ENCODE measurements around the gene MARK2. TPM values are rescaled to one million over a fixed set of nuclear protein-coding genes. Genes with fewer than 3 reads are reported as not detected.

Gene MARK2
- total RNA-seq, 1 experiment from 2014 or later: 22.1 TPM

GRCh38 chr11:63834535-63835157 lies 4.3 kb upstream of the MARK2 start:
- Histone ChIP-seq H3K27me3 (ENCODE audit: low read length) (no peaks in the 10 kb centered on the region), H3K79me2 (ENCODE audit: low read length) (peaks cover 4% of the 10 kb centered on the region), H4K20me1 (ENCODE audit: insufficient read depth, low read depth, low read length) (0 out of 2 replicates have a peak, but pooled peaks cover 2% of the 10 kb centered on the region), H3K4me3 (ENCODE audit: low read length) (no peak overlapping the region), H3K4me1 (ENCODE audit: low read length) (peaks cover 21% of the 10 kb centered on the region), H2AFZ (ENCODE audit: low read length) (no peak overlapping the region), H3K27ac (ENCODE audit: low read length) (no peak overlapping the region), H3K36me3 (ENCODE audit: insufficient read depth, low read length) (no peaks in the 10 kb centered on the region), H3K9me3 (ENCODE audit: low read length) (no peaks in the 10 kb centered on the region), H3K9me2 (replicated peaks; ENCODE audit: insufficient read depth, low read length) (no peaks in the 10 kb centered on the region), H3K9ac (ENCODE audit: low read length) (no peak overlapping the region), H3K4me2 (ENCODE audit: low read depth, low read length, poor library complexity, severe bottlenecking) (no peak overlapping the region)
- DNase-seq: no peak

- Histone ChIP-seq H3K9me2 (replicated peaks; ENCODE audit: insufficient read depth, low read length) (no peaks in the 10 kb centered on the region), H3K4me1 (ENCODE audit: low read length) (peaks cover 21% of the 10 kb centered on the region), H3K79me2 (ENCODE audit: low read length) (peaks cover 10% of the 10 kb centered on the region), H3K4me2 (ENCODE audit: low read depth, low read length, poor library complexity, severe bottlenecking) (no peak overlapping the region), H3K27ac (ENCODE audit: low read length) (no peak overlapping the region), H3K36me3 (ENCODE audit: insufficient read depth, low read length) (no peaks in the 10 kb centered on the region), H4K20me1 (ENCODE audit: insufficient read depth, low read depth, low read length) (peaks cover 7% of the 10 kb centered on the region; the same call in 1 of the 2 replicates), H2AFZ (ENCODE audit: low read length) (no peak overlapping the region), H3K9ac (ENCODE audit: low read length) (no peak overlapping the region), H3K9me3 (ENCODE audit: low read length) (no peaks in the 10 kb centered on the region), H3K4me3 (ENCODE audit: low read length) (no peak overlapping the region), H3K27me3 (ENCODE audit: low read length) (no peaks in the 10 kb centered on the region)
- no peak for DNase-seq
Observed at GRCh38 chr11:63835158-63835545, 3.8 kb upstream of the MARK2 start.

- peak; percentile 91 for DNase-seq
- Histone ChIP-seq H3K4me1 (ENCODE audit: low read length) (peaks cover 37% of the 10 kb centered on the region), H3K4me3 (ENCODE audit: low read length) (no peak overlapping the region), H3K9me2 (replicated peaks; ENCODE audit: insufficient read depth, low read length) (no peaks in the 10 kb centered on the region), H3K79me2 (ENCODE audit: low read length) (peaks cover 30% of the 10 kb centered on the region), H3K9ac (ENCODE audit: low read length) (peak overlapping the region; percentile 69), H3K27me3 (ENCODE audit: low read length) (no peaks in the 10 kb centered on the region), H2AFZ (ENCODE audit: low read length) (peak overlapping the region; percentile 27; the same call in 1 of the 2 replicates), H3K9me3 (ENCODE audit: low read length) (no peaks in the 10 kb centered on the region), H3K36me3 (ENCODE audit: insufficient read depth, low read length) (peaks cover 7% of the 10 kb centered on the region; the same call in 1 of the 2 replicates), H3K4me2 (ENCODE audit: low read depth, low read length, poor library complexity, severe bottlenecking) (peak overlapping the region; percentile 80), H4K20me1 (ENCODE audit: insufficient read depth, low read depth, low read length) (peaks cover 25% of the 10 kb centered on the region), H3K27ac (ENCODE audit: low read length) (peak overlapping the region; percentile 61; the same call in 1 of the 2 replicates)
Observed at GRCh38 chr11:63837027-63837688, 1.8 kb upstream of the MARK2 start.

GRCh38 chr11:63837739-63838138 lies 1.2 kb upstream of the MARK2 start:
- Histone ChIP-seq H3K79me2 (ENCODE audit: low read length) (peaks cover 35% of the 10 kb centered on the region), H3K36me3 (ENCODE audit: insufficient read depth, low read length) (peaks cover 7% of the 10 kb centered on the region; the same call in 1 of the 2 replicates), H3K4me2 (ENCODE audit: low read depth, low read length, poor library complexity, severe bottlenecking) (peak overlapping the region; percentile 80), H3K9me2 (replicated peaks; ENCODE audit: insufficient read depth, low read length) (no peaks in the 10 kb centered on the region), H3K27ac (ENCODE audit: low read length) (peak overlapping the region; percentile 61; the same call in 1 of the 2 replicates), H3K9ac (ENCODE audit: low read length) (peak overlapping the region; percentile 69), H3K9me3 (ENCODE audit: low read length) (no peaks in the 10 kb centered on the region), H3K4me3 (ENCODE audit: low read length) (peak overlapping the region; percentile 64), H3K4me1 (ENCODE audit: low read length) (peaks cover 36% of the 10 kb centered on the region), H2AFZ (ENCODE audit: low read length) (peak overlapping the region; percentile 27; the same call in 1 of the 2 replicates), H4K20me1 (ENCODE audit: insufficient read depth, low read depth, low read length) (peaks cover 26% of the 10 kb centered on the region), H3K27me3 (ENCODE audit: low read length) (no peaks in the 10 kb centered on the region)
- DNase-seq: no peak

GRCh38 chr11:63838150-63838677 lies 696 bp upstream of the MARK2 start:
- no peaks in the 10 kb centered on the region for H3K9me2 ChIP-seq (replicated peaks; ENCODE audit: insufficient read depth, low read length)
- peak overlapping the region; percentile 64 for H3K4me3 ChIP-seq (ENCODE audit: low read length)
- no peak for DNase-seq
- peaks cover 11% of the 10 kb centered on the region; the same call in 1 of the 2 replicates for H3K36me3 ChIP-seq (ENCODE audit: insufficient read depth, low read length)
- peak overlapping the region; percentile 80 for H3K4me2 ChIP-seq (ENCODE audit: low read depth, low read length, poor library complexity, severe bottlenecking)
- peak overlapping the region; percentile 61 for H3K27ac ChIP-seq (ENCODE audit: low read length)
- no peaks in the 10 kb centered on the region for H3K27me3 ChIP-seq (ENCODE audit: low read length)
- H3K79me2 ChIP-seq (ENCODE audit: low read length): peaks cover 40% of the 10 kb centered on the region
- H2AFZ ChIP-seq (ENCODE audit: low read length): peak overlapping the region; percentile 72; the same call in 1 of the 2 replicates
- no peaks in the 10 kb centered on the region for H3K9me3 ChIP-seq (ENCODE audit: low read length)
- H4K20me1 ChIP-seq (ENCODE audit: insufficient read depth, low read depth, low read length): peaks cover 30% of the 10 kb centered on the region
- peaks cover 37% of the 10 kb centered on the region for H3K4me1 ChIP-seq (ENCODE audit: low read length)
- peak overlapping the region; percentile 69 for H3K9ac ChIP-seq (ENCODE audit: low read length)

GRCh38 chr11:63839508-63840355 lies 822 bp downstream of the MARK2 start:
- H3K36me3 ChIP-seq (ENCODE audit: insufficient read depth, low read length): peaks cover 16% of the 10 kb centered on the region; the same call in 1 of the 2 replicates
- no peaks in the 10 kb centered on the region for H3K9me3 ChIP-seq (ENCODE audit: low read length)
- no peaks in the 10 kb centered on the region for H3K27me3 ChIP-seq (ENCODE audit: low read length)
- peak overlapping the region; percentile 86 for H3K4me3 ChIP-seq (ENCODE audit: low read length)
- H3K9ac ChIP-seq (ENCODE audit: low read length): peak overlapping the region; percentile 95
- H3K9me2 ChIP-seq (replicated peaks; ENCODE audit: insufficient read depth, low read length): no peaks in the 10 kb centered on the region
- no peak overlapping the region for H2AFZ ChIP-seq (ENCODE audit: low read length)
- H3K4me2 ChIP-seq (ENCODE audit: low read depth, low read length, poor library complexity, severe bottlenecking): peak overlapping the region; percentile 71
- H3K79me2 ChIP-seq (ENCODE audit: low read length): peaks cover 55% of the 10 kb centered on the region
- DNase-seq: peak; percentile 82
- peaks cover 31% of the 10 kb centered on the region for H4K20me1 ChIP-seq (ENCODE audit: insufficient read depth, low read depth, low read length)
- peak overlapping the region; percentile 70 for H3K27ac ChIP-seq (ENCODE audit: low read length)
- H3K4me1 ChIP-seq (ENCODE audit: low read length): peaks cover 37% of the 10 kb centered on the region

- Histone ChIP-seq H3K27me3 (ENCODE audit: low read length) (no peaks in the 10 kb centered on the region), H3K27ac (ENCODE audit: low read length) (peak overlapping the region; percentile 70; the same call in 1 of the 2 replicates), H3K4me3 (ENCODE audit: low read length) (peak overlapping the region; percentile 86), H3K4me2 (ENCODE audit: low read depth, low read length, poor library complexity, severe bottlenecking) (peak overlapping the region; percentile 71), H3K4me1 (ENCODE audit: low read length) (peaks cover 37% of the 10 kb centered on the region), H3K9me2 (replicated peaks; ENCODE audit: insufficient read depth, low read length) (no peaks in the 10 kb centered on the region), H3K9me3 (ENCODE audit: low read length) (no peaks in the 10 kb centered on the region), H2AFZ (ENCODE audit: low read length) (no peak overlapping the region), H3K9ac (ENCODE audit: low read length) (peak overlapping the region; percentile 95), H3K79me2 (ENCODE audit: low read length) (peaks cover 62% of the 10 kb centered on the region), H4K20me1 (ENCODE audit: insufficient read depth, low read depth, low read length) (peaks cover 34% of the 10 kb centered on the region), H3K36me3 (ENCODE audit: insufficient read depth, low read length) (peaks cover 22% of the 10 kb centered on the region; the same call in 1 of the 2 replicates)
- DNase-seq: peak; percentile 60
Observed at GRCh38 chr11:63840356-63841060, 1.6 kb downstream of the MARK2 start.
